ENCODE results near the gene LEMD2. TPM values are rescaled to one million over a fixed set of nuclear protein-coding genes. Genes with fewer than 3 reads are reported as not detected.
A peak's percentile ranks its signal among the peaks of the same experiment; 100 is the strongest.

Gene LEMD2
- total RNA-seq, 2 donors from 2014 or later: 26.0 to 33.7 TPM

- intact Hi-C loops (cut with DNase I): no loop called here
- ATAC-seq: no peak
- DNase-seq: no peak
These were observed 9.0 kb downstream of the LEMD2 start for GRCh38 chr6:33779895-33780294.

- DNase-seq (no peak), ATAC-seq (no peak)
- intact Hi-C loops (cut with DNase I): no loop called here
These were observed 9.6 kb downstream of the LEMD2 start for GRCh38 chr6:33779290-33779689.

GRCh38 chr6:33778444-33779121 is 10.3 kb downstream of the LEMD2 start:
- DNase-seq (no peak), ATAC-seq (no peak)
- intact Hi-C loops (cut with DNase I): no loop called here

- no peak for DNase-seq
- intact Hi-C loops (cut with DNase I): no loop called here
- no peak for ATAC-seq
These were observed 11.2 kb downstream of the LEMD2 start for GRCh38 chr6:33777398-33778388.

- intact Hi-C loops (cut with DNase I): no loop called here
- DNase-seq (no peak), ATAC-seq (no peak)
These were observed 12.2 kb downstream of the LEMD2 start for GRCh38 chr6:33776764-33777163.

- DNase-seq (no peak), ATAC-seq (no peak)
- intact Hi-C loops (cut with DNase I): no loop called here
These were observed 12.7 kb downstream of the LEMD2 start for GRCh38 chr6:33776186-33776585.

GRCh38 chr6:33774774-33775173 is 14.2 kb downstream of the LEMD2 start:
- intact Hi-C loops (cut with DNase I): no loop called here
- DNase-seq (no peak), ATAC-seq (no peak)

- intact Hi-C loops (cut with DNase I): no loop called here
- no peak for DNase-seq
- no peak for ATAC-seq
These were observed 15.9 kb downstream of the LEMD2 start for GRCh38 chr6:33772902-33773472.

- no peak for ATAC-seq
- no peak for DNase-seq
- intact Hi-C loops (cut with DNase I): no loop called here
These were observed 16.7 kb downstream of the LEMD2 start for GRCh38 chr6:33772082-33772830.

- ATAC-seq: peak; percentile 84
- intact Hi-C loops (cut with DNase I): loop anchor here in 1 of 2 donors (2.0 kb wide), 1 partner anchor 255 kb away; no protein-coding TSS in a partner anchor
- peak; percentile 80 for DNase-seq
These were observed 17.5 kb downstream of the LEMD2 start for GRCh38 chr6:33771146-33772081.

- DNase-seq: no peak
- intact Hi-C loops (cut with DNase I): loop anchor here in 1 of 2 donors (2.0 kb wide), 1 partner anchor 256 kb away; no protein-coding TSS in a partner anchor
- peak in 1 of 2 donors; percentile 1 for ATAC-seq
These were observed 18.1 kb downstream of the LEMD2 start for GRCh38 chr6:33770833-33771145.

GRCh38 chr6:33770124-33770832 is 18.7 kb downstream of the LEMD2 start:
- ATAC-seq: no peak
- intact Hi-C loops (cut with DNase I): loop anchor here in 1 of 2 donors (2.0 kb wide), 1 partner anchor 257 kb away; no protein-coding TSS in a partner anchor
- no peak for DNase-seq

- DNase-seq: no peak
- intact Hi-C loops (cut with DNase I): loop anchor here (5.0 to 10.0 kb wide), 2 partner anchors 255 to 383 kb away; no protein-coding TSS in a partner anchor
These were observed 19.6 kb downstream of the LEMD2 start for GRCh38 chr6:33769248-33769821.

GRCh38 chr6:33768644-33769120 is 20.2 kb downstream of the LEMD2 start:
- DNase-seq (peak; percentile 81), ATAC-seq (peak; percentile 58 to 68)
- intact Hi-C loops (cut with DNase I): loop anchor here (5.0 to 10.0 kb wide), 2 partner anchors 256 to 384 kb away; no protein-coding TSS in a partner anchor

More at GRCh38 chr6:33769248-33769821, 19.6 kb downstream of the LEMD2 start:
- ATAC-seq: no peak

GRCh38 chr6:33766921-33767907 is 21.7 kb downstream of the LEMD2 start:
- intact Hi-C loops (cut with DNase I): loop anchor here (5.0 to 10.0 kb wide), 2 partner anchors 258 to 385 kb away; no protein-coding TSS in a partner anchor
- no peak for ATAC-seq
- DNase-seq: no peak

Measured in left cardiac atrium (tissue), 4 donors.